ENCODE measurements around the gene FABP7.

FABP7 gene

DNA sequence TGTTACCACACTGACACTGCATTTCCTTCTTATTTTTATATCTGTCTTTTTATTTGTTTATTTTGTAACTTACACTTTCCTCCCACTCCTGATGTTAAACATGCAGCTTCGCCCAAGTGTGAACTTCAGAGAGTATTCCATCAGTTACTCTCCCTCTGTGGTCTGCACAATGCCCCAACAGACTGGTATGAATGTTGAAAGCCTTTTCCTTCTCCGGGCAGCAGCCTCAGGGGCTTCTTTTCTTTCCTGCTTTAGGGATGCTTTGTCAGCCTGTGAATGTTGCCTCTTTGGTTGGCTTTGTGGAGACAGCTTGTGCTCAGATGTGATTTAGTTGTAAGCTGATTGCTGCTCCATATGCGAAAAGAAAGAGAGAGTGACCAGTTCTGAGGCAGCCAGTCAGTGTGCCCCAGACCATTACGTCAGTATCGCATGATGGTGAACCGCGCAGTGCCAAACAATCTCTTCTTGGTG, 53.5 kb downstream of the FABP7 start:
- no peak for DNase-seq (ENCODE audit: low read depth in 2 of 3, low spot score in 1 of 3)

Measured in stimulated activated CD4-positive, alpha-beta T cell treated with anti-CD3 and anti-CD28 coated beads, Interleukin-12 subunit alpha, Interleukin-12 subunit beta, amount 100 ng/mL, for 48 hours (primary cell).